HepG2 (cell line): ENCODE measurements around the gene CALD1. TPM values are rescaled to one million over a fixed set of nuclear protein-coding genes. Genes with fewer than 3 reads are reported as not detected.
A peak's percentile ranks its signal among the peaks of the same experiment; 100 is the strongest.

Source experiments
- ADNP ChIP-seq: sonication (generic); formaldehyde crosslinking; IDR thresholded peaks from 2 replicates; pipeline ENCODE4 v1.4.0; 2020; ENCODE audit warnings: missing genetic modification reagents
- ASH2L ChIP-seq: fragments of 300-600, 200-600 bp; sonication (generic); IDR thresholded peaks from 2 replicates; pipeline ENCODE4 v1.7.0; 2017; ENCODE audit warnings: low read depth, mild to moderate bottlenecking, moderate library complexity, mixed read lengths, low read length; ENCODE audit not compliant: insufficient read length
- CREB1 ChIP-seq, 2 experiments: fragments of 450-650 bp in 1 of 2; IDR thresholded peaks; 2 replicates each; pipeline ENCODE4 v1.6.1; 2016 to 2017; ENCODE audit warnings: control low read depth in 1 of 2, mild to moderate bottlenecking in 1 of 2, missing compliant biosample characterization in 1 of 2, missing genetic modification characterization in 1 of 2
- ESRRA ChIP-seq: sonication (generic); formaldehyde crosslinking; IDR thresholded peaks from 2 replicates; pipeline ENCODE4 v1.5.1; 2020; ENCODE audit warnings: mild to moderate bottlenecking, low read depth, missing genetic modification reagents
- FOXP1 ChIP-seq, 2 experiments: fragments of 450-650 bp in 1 of 2; IDR thresholded peaks; 2 replicates each; pipeline ENCODE4 v1.6.1; 2017 to 2018; ENCODE audit warnings: antibody characterized with exemption in 1 of 2
- GABPB1 ChIP-seq: IDR thresholded peaks from 2 replicates; pipeline ENCODE4 v1.6.1; 2016; ENCODE audit warnings: mild to moderate bottlenecking, missing genetic modification reagents, moderate library complexity, missing compliant biosample characterization
- KDM4B ChIP-seq: sonication (generic); formaldehyde crosslinking; IDR thresholded peaks from 2 replicates; pipeline ENCODE4 v1.4.0; 2020; ENCODE audit warnings: missing genetic modification reagents
- NR2F6 ChIP-seq, 2 experiments: IDR thresholded peaks; 2 replicates each; pipeline ENCODE4 v1.6.1; 2016; ENCODE audit warnings: antibody characterized with exemption in 1 of 2, mild to moderate bottlenecking in 1 of 2
- ONECUT2 ChIP-seq: sonication (generic); formaldehyde crosslinking; IDR thresholded peaks from 2 replicates; pipeline ENCODE4 v1.4.0; 2020; ENCODE audit warnings: missing genetic modification reagents
- PCBP1 ChIP-seq: fragments of 200-400 bp; formaldehyde crosslinking; IDR thresholded peaks from 2 replicates; pipeline ENCODE4 v1.6.1; 2017; ENCODE audit warnings: mild to moderate bottlenecking, low read depth, low read length, borderline replicate concordance
- PITX1 ChIP-seq: sonication (generic); formaldehyde crosslinking; IDR thresholded peaks from 2 replicates; pipeline ENCODE4 v1.5.1; 2020; ENCODE audit warnings: mild to moderate bottlenecking, missing genetic modification reagents
- POGZ ChIP-seq: sonication (generic); formaldehyde crosslinking; IDR thresholded peaks from 2 replicates; pipeline ENCODE4 v1.4.0; 2020; ENCODE audit warnings: mild to moderate bottlenecking, missing genetic modification reagents
- RBFOX2 ChIP-seq: fragments of 200-400 bp; formaldehyde crosslinking; IDR thresholded peaks from 2 replicates; pipeline ENCODE4 v1.6.1; 2017; ENCODE audit warnings: low read depth, mild to moderate bottlenecking, low read length
- ZBTB20 ChIP-seq: sonication (generic); formaldehyde crosslinking; IDR thresholded peaks from 2 replicates; pipeline ENCODE4 v1.8.1; 2023; ENCODE audit warnings: missing genetic modification reagents, low read depth, mild to moderate bottlenecking, borderline replicate concordance
- ZNF138 ChIP-seq: sonication (generic); formaldehyde crosslinking; IDR thresholded peaks from 2 replicates; pipeline ENCODE4 v1.5.0; 2020; ENCODE audit warnings: mild to moderate bottlenecking, low read depth, missing genetic modification reagents
- ZNF333 ChIP-seq: sonication (generic); formaldehyde crosslinking; IDR thresholded peaks from 2 replicates; pipeline ENCODE4 v1.4.0; 2020; ENCODE audit warnings: mild to moderate bottlenecking, missing genetic modification reagents, borderline replicate concordance
- ZNF788 ChIP-seq: sonication (generic); formaldehyde crosslinking; IDR thresholded peaks from 2 replicates; pipeline ENCODE4 v1.5.0; 2020; ENCODE audit warnings: mild to moderate bottlenecking, missing genetic modification reagents, borderline replicate concordance
- ZSCAN29 ChIP-seq: sonication (generic); formaldehyde crosslinking; conservative IDR thresholded peaks from 2 replicates; pipeline ENCODE4 v1.4.0; 2020; ENCODE audit warnings: mild to moderate bottlenecking, missing genetic modification reagents
- ZSCAN31 ChIP-seq: sonication (generic); formaldehyde crosslinking; IDR thresholded peaks from 2 replicates; pipeline ENCODE4 v1.5.0; 2020; ENCODE audit warnings: low read depth, mild to moderate bottlenecking, missing genetic modification reagents
- polyA plus RNA-seq, 8 experiments: library from polyadenylated mRNA; depleted of rRNA in 3 of 8; stranded (reverse) in 7 of 8; unstranded in 1 of 8; fragments of >200 nt; fragmentation: Illumina TruSeq in 4 of 8; extraction: Trizol in 4 of 8; gene quantifications; 2 replicates each; pipeline versions ENCODE4 v1.2.1 to v1.2.3, GENCODE V29; 2011 to 2016; ENCODE audit warnings: low read depth in 4 of 8, missing spikeins in 1 of 8, mixed read lengths in 1 of 8; ENCODE audit not compliant: insufficient read depth in 1 of 8
- total RNA-seq, 5 experiments: library from RNA; depleted of rRNA; stranded (reverse); fragments of >200 nt; fragmentation: Illumina TruSeq; extraction: Trizol; gene quantifications; 2 replicates each; pipeline ENCODE4 v1.2.3, GENCODE V29; 2016; ENCODE audit warnings: low read depth in 1 of 5
- TF ChIP-seq, protein P1 (sequence below), 2 experiments: sonication (generic) in 1 of 2; formaldehyde crosslinking in 1 of 2; IDR thresholded peaks; 2 replicates each; pipeline versions ENCODE4 v1.4.0 to v1.6.1; 2018 to 2020; ENCODE audit warnings: missing genetic modification reagents in 2 of 2, borderline replicate concordance in 1 of 2, low read depth in 1 of 2, mild to moderate bottlenecking in 1 of 2, missing biosample characterization in 1 of 2
- TF ChIP-seq, protein P2 (sequence below): sonication (generic); formaldehyde crosslinking; IDR thresholded peaks from 2 replicates; pipeline ENCODE4 v1.5.0; 2020; ENCODE audit warnings: missing genetic modification reagents, mild to moderate bottlenecking, borderline replicate concordance
- TF ChIP-seq, protein P3 (sequence below): IDR thresholded peaks from 2 replicates; pipeline ENCODE4 v1.6.1; 2016; ENCODE audit warnings: low read depth, control low read depth

Gene CALD1
- total and polyA plus RNA-seq, 2 of the 13 experiments (the other 11 are each of a cell fraction or from before 2014, with no cell fraction given) = 53.0 to 112 TPM

DNA sequence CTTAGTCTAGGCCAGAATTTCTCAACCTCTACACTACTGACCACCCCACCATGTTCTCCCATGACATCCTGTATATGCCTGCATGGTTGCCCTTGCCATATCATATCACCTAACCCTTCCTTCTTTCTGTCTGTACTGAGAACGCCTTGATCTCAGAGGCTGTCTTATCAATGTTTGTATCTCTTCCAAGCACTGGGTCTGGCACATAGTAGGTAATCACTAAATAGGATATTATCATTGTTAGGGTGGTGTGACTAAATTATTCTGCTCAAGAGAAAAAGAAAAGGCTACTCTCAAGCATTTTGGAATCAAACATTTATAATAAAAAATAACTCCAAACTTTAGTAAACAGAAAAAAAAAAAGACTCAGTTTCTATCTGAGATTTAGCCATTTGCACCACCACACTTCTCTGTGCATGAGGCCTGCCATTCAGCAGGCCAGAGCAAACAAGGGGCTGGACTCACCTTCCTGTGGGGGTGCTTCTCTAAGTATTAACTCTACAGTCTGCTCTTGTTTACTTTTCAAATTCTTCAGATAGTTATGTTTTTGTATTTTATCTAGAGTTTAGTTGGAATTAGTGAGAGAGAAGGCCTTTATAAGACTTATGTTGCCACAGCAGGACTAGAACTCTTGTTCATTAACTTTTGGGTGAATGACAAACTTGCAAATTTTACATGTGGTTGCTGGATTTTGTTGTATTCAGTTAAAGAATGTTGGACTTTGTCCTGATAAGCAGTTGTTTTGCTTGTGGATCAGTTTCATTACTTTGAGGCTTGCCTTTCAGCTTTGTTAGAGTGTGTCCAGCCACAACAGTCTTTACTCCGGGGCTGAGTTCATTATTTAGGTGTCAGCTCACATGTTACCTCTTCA, 212.3 kb downstream of the CALD1 start (continued):
- TF ChIP-seq ZBTB20 (CRISPR knock-in tag) (peak; percentile 78; the same call in 1 of the 2 replicates), PITX1 (CRISPR knock-in tag) (peak; percentile 83), ZNF333 (CRISPR knock-in tag) (no peak), NR2F6 (IDR thresholded peaks at IDR 0.05) (peak; percentile 78), NR2F6 (CRISPR knock-in tag; IDR thresholded peaks at IDR 0.05) (no peak; the same call in 1 of the 2 replicates), ZNF788 (peak; percentile 15; the same call in 1 of the 2 replicates), KDM4B (CRISPR knock-in tag) (0 out of 2 replicates have a peak, but pooled peaks have one; percentile 21), ESRRA (CRISPR knock-in tag) (no peak), FOXP1 (IDR thresholded peaks at IDR 0.05) (0 out of 2 replicates have a peak, but pooled peaks have one; percentile 48), FOXP1 (CRISPR knock-in tag; IDR thresholded peaks at IDR 0.05) (peak; percentile 79), POGZ (CRISPR knock-in tag) (no peak; the same call in 1 of the 2 replicates), PCBP1 (no peak), CREB1 (IDR thresholded peaks at IDR 0.05) (no peak), CREB1 (CRISPR knock-in tag; IDR thresholded peaks at IDR 0.05) (peak; percentile 29), ZSCAN31 (CRISPR knock-in tag) (0 out of 2 replicates have a peak, but pooled peaks have one; percentile 24), ADNP (CRISPR knock-in tag) (no peak), RBFOX2 (peak; percentile 37; the same call in 1 of the 2 replicates), ONECUT2 (CRISPR knock-in tag) (peak; percentile 36; the same call in 1 of the 2 replicates), GABPB1 (CRISPR knock-in tag) (0 out of 2 replicates have a peak, but pooled peaks have one; percentile 35), ZSCAN29 (CRISPR knock-in tag) (0 out of 2 replicates have a peak, but pooled peaks have one; percentile 58), ZNF138 (CRISPR knock-in tag) (no peak), ASH2L (peak; percentile 99)
- TF ChIP-seq, protein P1, sequence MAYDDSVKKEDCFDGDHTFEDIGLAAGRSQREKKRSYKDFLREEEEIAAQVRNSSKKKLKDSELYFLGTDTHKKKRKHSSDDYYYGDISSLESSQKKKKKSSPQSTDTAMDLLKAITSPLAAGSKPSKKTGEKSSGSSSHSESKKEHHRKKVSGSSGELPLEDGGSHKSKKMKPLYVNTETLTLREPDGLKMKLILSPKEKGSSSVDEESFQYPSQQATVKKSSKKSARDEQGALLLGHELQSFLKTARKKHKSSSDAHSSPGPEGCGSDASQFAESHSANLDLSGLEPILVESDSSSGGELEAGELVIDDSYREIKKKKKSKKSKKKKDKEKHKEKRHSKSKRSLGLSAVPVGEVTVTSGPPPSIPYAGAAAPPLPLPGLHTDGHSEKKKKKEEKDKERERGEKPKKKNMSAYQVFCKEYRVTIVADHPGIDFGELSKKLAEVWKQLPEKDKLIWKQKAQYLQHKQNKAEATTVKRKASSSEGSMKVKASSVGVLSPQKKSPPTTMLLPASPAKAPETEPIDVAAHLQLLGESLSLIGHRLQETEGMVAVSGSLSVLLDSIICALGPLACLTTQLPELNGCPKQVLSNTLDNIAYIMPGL (CRISPR knock-in tag; IDR thresholded peaks at IDR 0.05; ENCODE audit: borderline replicate concordance in 1 of 2, low read depth in 1 of 2) = peak; percentile 15 to 55; a peak in 1 of 4 replicates
- TF ChIP-seq, protein P2, sequence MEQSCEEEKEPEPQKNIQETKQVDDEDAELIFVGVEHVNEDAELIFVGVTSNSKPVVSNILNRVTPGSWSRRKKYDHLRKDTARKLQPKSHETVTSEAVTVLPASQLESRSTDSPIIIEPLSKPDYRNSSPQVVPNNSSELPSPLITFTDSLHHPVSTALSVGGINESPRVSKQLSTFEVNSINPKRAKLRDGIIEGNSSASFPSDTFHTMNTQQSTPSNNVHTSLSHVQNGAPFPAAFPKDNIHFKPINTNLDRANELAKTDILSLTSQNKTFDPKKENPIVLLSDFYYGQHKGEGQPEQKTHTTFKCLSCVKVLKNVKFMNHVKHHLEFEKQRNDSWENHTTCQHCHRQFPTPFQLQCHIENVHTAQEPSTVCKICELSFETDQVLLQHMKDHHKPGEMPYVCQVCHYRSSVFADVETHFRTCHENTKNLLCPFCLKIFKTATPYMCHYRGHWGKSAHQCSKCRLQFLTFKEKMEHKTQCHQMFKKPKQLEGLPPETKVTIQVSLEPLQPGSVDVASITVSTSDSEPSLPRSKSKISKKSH (CRISPR knock-in tag) = no peak
- TF ChIP-seq, protein P3, sequence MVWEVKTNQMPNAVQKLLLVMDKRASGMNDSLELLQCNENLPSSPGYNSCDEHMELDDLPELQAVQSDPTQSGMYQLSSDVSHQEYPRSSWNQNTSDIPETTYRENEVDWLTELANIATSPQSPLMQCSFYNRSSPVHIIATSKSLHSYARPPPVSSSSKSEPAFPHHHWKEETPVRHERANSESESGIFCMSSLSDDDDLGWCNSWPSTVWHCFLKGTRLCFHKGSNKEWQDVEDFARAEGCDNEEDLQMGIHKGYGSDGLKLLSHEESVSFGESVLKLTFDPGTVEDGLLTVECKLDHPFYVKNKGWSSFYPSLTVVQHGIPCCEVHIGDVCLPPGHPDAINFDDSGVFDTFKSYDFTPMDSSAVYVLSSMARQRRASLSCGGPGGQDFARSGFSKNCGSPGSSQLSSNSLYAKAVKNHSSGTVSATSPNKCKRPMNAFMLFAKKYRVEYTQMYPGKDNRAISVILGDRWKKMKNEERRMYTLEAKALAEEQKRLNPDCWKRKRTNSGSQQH (CRISPR knock-in tag) = no peak
